CD1c-positive myeloid dendritic cell (primary cell): ENCODE measurements around the gene UQCC5.

ENCODE experiments used
- DNase-seq: peaks from one replicate; pipeline ENCODE4 v3.0.0-alpha.2; 2016; ENCODE audit errors: extremely low spot score

The UQCC5 gene

GRCh38 chr3:52534281-52535183, 1.9 kb upstream of the UQCC5 start:
- no peak for DNase-seq

- no peak for DNase-seq
These were observed 844 bp upstream of the UQCC5 start for GRCh38 chr3:52535411-52536111.

GRCh38 chr3:52536112-52536368, 365 bp upstream of the UQCC5 start:
- DNase-seq: no peak

DNA sequence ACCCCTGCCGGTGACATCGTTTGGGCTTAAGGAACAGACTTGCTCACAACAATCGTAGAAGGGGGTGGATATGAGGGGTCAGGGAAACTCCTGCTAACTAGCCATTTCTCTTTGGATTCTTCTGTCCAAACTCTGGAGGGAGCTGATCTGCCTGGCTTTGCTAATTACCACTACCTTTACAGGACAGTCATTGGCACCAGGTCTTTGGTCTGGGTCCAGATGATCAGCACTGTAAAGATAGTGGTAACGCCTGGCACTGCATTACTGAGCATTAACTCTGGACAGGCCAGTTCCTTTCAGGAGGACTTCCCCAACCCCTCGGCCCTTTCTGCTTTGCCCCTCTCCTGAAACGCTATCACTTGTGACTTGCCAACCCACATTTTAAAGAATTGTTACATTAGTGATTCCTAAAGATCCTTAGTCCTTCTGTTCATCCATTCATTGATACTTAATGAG, 788 bp downstream of the UQCC5 start:
- DNase-seq: no peak

DNA sequence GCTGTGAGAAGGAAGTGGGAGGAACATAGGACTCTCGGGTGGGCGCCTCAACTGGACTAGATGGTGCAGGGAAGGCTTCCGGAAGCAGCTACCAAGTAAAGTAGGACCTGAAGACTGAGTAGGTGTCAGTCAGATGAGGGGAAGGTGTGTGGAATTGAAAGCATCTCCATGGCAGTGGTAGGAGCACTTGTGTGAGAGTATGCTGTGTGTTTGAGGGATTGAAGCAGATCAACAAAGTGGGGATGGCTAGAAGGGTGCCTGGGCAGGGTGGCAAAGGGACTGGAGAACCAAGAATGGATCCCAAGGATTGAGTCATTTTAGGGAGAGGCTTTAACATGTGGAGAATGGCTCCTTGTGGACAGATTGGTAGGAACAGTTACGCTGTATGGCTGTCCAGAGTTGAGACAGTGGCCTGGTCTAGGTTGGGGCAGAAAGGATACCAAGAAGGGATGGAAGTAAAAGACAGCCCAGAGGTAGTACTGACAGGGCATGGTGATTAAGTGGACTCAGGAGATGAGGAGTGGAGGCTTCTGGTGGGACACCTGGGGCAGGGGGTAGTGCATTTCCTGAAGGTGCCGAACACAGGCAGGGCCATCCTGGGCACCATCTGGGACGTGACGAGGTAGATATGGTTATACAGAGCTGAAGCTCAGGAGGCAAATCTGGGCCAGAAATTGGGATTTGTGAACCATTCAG, 1.5 kb downstream of the UQCC5 start:
- no peak for DNase-seq

DNA sequence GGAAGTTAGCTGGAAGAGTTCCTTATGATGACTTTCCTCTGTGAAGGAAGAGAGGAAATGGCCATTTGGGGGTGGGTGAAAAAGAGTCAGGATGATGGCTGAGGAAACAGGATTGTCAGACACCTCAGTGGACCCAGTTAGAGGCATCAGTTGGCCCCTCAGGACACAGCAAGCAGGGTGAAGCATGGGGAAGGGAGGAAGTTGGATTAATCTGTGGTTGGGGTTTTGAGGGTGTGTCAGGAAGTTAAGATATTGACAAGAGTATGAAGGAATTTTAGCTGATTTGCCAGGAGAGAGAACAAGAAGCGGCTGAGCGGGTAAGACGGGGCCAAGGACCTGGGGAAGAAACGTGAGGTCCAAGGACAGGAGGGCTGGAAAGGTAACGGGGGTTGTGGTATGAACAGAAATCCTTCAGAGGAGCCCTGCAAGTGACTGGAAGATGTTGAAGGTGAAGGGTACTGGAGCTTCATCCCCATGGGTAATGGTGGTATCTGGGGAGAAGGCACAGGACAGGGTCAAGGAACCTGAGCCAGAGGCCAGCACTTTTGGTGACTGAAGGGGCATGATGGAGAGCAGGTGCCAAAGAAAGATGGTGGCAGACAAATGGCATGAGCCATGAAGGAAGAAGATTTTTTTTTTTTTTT, 2.7 kb downstream of the UQCC5 start:
- DNase-seq: peak; percentile 16

DNA sequence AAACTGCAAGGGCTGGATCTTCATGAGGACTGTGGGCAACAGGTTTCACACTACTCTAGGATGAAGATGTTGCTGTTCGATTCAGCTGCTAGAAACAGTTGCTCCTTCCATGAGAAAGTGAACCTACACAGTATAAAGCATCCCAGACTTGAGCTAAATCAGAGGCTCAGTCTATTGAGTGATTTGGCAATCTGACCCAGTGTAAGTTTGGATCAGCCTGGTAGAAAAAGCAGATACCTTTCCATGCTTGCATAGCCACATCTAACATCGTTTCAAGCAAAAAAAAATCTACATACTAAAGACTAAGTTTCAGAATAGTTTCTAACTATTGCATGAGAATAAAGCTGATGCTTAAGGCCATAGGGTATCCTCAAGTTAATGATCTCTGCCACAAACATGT, 4.6 kb downstream of the UQCC5 start:
- no peak for DNase-seq

- no peak for DNase-seq
These were observed 8.5 kb downstream of the UQCC5 start for GRCh38 chr3:52544937-52545336.

DNA sequence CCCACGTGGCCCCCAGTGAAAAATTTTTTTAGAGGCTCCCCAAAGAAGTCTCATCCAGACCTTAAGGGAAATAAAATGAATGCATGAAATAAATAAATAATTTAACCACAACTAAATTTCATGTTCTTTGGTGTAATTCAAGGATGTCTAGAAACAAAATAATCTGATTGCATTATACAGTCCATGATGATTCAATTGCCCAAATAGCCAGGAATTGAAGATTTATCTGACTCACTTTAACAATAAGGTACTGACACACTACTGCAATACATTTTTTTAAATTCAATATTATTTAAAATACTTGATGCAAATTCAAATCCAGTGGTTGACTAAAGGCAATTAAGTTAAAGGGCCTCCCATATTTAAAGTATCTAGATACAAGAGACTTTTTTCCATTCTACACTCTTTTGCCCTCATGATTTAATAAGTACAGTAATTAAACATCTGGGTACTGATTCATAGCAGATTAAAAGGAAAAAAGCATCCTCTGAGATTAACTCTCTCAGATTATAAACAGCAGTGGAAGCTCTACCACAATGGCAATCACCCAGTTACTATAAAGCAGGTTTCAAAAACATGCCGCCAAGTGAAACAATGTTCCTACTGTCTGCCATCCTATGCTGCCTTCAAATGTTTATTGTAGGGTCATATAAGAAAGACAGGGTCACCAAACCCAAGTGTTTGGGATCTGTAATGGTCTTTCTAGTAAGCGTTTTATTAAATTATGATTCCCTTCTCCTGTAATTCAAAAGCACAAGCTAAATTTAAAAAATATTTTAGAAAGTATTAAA, 9.9 kb downstream of the UQCC5 start:
- no peak for DNase-seq

DNA sequence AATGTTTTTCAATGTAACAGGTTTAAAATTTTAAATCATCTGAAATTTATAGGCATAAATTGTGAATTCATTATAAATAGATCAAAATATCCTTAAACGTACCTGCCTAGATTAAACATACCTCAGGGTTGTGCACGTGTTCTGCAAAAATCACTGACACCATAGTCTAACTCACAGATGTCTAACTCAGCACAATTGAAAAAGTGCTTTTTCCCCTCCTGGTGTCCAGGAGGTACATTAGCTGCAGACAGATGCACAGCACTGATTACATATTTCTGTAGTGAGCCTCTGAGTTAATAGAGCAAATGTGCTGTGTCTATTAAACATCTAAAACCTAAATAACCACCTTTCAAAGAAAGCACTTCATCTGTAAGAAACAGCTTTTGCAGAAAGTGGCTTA, 10.7 kb downstream of the UQCC5 start:
- no peak for DNase-seq

- DNase-seq: no peak
These were observed 14.7 kb downstream of the UQCC5 start for GRCh38 chr3:52551118-52551517.

DNA sequence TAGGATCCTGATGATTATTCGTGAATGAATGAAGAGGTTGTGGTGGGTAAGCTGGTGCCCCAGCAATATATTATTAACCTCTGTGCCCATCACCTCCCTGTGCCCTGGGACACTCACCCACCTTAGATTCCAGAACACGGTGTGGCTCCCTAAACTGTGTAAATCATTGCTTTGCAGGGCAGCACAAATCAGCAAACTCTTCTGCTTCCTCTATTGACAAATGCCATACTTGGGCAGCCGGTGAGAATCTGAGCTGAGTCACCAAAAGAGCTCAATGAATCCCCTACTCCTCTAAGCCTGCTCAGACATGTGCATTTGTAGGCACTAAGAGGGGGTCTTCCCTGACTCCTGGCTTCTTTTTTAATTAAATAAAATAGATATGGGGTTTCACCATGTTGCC, 15.7 kb downstream of the UQCC5 start:
- no peak for DNase-seq

DNA sequence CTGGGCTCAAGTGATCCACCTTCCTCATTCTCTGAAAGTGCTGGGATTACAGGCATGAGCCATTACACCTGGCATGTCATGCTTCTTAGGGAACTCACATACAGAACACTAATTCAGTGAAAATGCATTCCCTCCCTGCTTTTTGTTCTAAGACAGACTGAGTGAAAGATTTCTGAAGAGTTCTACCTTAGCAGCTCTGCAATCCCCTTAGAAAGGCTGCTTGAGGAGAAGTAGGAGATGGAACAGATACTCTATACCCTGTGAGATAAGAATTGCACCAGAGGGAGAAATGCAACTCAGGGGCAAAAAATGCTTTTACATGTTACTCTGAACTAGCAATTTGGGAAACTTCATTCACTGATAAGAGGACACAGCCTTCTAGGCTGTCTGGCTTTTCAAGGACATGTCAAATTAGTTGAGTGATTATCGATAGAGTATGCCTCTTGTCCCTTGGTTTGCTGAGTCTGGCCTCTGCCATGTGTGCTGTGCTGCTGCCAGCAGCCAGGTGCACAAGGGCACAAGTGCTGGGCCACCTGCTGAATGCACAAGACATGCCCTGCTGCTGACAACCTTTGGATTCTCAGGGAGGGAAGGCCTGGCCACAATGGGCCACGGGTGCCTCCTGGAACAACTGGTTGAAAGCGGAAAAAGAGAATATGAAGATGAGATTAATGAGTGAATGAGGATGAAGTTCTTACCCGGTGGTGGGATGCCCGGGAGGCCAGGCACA, 17.8 kb downstream of the UQCC5 start:
- no peak for DNase-seq

GRCh38 chr3:52555056-52555455, 18.7 kb downstream of the UQCC5 start:
- no peak for DNase-seq

DNA sequence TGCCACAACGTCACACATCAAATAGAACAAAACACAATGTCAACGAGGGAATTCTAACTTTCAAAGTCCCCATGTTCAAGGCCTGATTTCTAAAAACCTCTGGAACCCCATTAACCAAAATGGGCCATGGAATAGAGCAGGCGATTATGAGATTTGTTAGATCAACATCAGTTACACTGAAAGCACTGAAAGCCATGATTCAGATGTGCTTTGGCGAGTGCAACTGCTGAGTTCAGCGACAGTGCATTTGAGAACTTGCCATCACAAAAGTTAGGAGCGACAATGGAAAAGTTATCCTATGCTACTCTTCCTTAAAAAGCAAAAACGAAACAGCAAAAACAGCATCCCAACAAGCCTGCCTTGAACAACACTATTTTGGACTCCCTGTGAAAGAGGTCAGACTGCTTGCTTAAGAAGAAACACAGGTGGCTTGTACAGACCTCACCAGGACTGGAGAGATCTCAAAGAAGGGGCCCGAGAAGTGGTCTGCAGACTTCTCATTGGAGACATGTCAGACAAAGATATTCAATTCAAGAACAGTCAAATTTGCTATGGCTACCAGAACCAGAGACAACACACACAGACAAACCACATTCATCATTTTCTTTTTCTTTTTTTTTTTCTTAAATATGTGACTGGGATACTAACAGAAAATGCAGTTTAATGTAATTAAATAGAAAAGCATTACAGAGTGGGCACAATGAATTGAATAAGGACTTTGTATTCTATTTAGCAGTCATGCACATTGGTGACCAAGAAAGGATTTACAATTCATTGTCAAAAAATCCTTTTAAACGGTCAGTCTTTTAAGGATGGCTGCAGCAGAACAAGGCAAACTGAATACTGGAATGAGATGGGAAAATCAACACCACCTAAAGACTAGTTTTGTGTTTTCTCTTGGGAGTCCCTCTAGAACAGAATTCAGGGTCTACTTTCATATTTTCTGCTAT, 20.9 kb downstream of the UQCC5 start:
- no peak for DNase-seq

GRCh38 chr3:52558436-52558835, 22.0 kb downstream of the UQCC5 start:
- DNase-seq: no peak

GRCh38 chr3:52561028-52561747, 24.8 kb downstream of the UQCC5 start:
- DNase-seq: no peak

- no peak for DNase-seq
These were observed 27.6 kb downstream of the UQCC5 start for GRCh38 chr3:52563984-52564383.

DNA sequence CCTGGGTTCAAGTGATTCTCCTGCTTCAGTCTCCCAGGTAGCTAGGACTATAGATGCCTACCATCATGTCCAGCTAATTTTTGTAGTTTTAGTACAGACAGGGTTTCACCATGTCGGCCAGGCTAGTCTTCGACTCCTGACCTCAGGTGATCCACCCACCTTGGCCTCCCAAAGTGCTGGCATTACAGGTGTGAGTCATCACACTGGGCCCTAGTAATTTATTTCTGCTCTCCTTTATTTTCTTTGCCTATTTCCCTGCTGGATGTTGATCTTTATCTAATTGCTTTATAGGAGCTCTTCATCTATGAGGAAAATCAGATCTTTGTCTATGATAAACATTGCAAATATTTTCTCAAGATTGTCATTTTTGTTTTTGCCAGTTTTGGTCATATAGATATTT, 31.7 kb downstream of the UQCC5 start:
- no peak for DNase-seq
